DOHH2 (cell line): ENCODE measurements around the gene PARP8.

ENCODE experiments used
- CTCF ChIP-seq: fragments of 200-600 bp; sonication (generic); IDR thresholded peaks from one replicate; pipeline ENCODE4 v1.5.1; 2014; ENCODE audit warnings: antibody characterized with exemption, mild to moderate bottlenecking, low read depth, low read length; ENCODE audit not compliant: poor library complexity, severe bottlenecking
- EZH2phosphoT487 ChIP-seq: fragments of 200-600 bp; sonication (generic); IDR thresholded peaks from 2 replicates; pipeline ENCODE4 v1.6.1; 2017; ENCODE audit warnings: borderline replicate concordance, mild to moderate bottlenecking, antibody characterized with exemption, low read length, moderate library complexity, mixed read lengths

GRCh38 chr5:50887889-50888633 lies 221.6 kb downstream of the PARP8 start:
- no peak for TF ChIP-seq CTCF
- no peak for TF ChIP-seq EZH2phosphoT487
